ENCODE results near the gene ODF2L. TPM values are rescaled to one million over a fixed set of nuclear protein-coding genes. Genes with fewer than 3 reads are reported as not detected.

The ODF2L gene
- total RNA-seq, 1 donor from 2014 or later = 40.5 TPM

DNA sequence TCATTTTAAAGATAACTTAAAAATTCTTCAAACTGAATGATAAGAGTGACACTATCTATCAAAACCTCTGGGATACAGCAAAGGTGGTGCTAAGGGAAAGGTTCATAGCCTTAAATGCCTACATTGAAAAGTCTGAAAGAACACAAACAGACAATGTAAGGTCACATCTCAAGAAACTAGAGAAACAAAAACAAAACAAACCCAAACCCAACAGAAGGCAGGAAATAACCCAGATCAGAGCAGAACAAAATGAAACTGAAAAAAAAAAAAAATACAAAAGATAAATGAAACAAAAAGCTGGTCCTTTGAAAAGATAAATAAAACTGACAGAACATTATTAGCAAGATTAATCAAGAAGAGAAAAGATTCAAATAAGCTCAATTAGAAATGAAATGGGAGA is 6.8 kb downstream of the ODF2L start:
- intact Hi-C loops (cut with DNase I) = no loop called here
- Histone ChIP-seq H3K27me3 (no peaks in the 10 kb centered on the region), H3K9me3 (no peaks in the 10 kb centered on the region), H3K27ac (no peak overlapping the region), H3K4me1 (peaks cover 10% of the 10 kb centered on the region), H3K36me3 (no peaks in the 10 kb centered on the region), H3K4me3 (no peak overlapping the region)
- DNase-seq (ENCODE audit: extremely low spot score in 2 of 2) = no peak
- TF ChIP-seq POLR2AphosphoS5 (IDR thresholded peaks at IDR 0.05; ENCODE audit: insufficient read depth in 1 of 2, low read depth in 1 of 2) = no peak
- TF ChIP-seq POLR2A (IDR thresholded peaks at IDR 0.05) = no peak
- TF ChIP-seq, protein P1, sequence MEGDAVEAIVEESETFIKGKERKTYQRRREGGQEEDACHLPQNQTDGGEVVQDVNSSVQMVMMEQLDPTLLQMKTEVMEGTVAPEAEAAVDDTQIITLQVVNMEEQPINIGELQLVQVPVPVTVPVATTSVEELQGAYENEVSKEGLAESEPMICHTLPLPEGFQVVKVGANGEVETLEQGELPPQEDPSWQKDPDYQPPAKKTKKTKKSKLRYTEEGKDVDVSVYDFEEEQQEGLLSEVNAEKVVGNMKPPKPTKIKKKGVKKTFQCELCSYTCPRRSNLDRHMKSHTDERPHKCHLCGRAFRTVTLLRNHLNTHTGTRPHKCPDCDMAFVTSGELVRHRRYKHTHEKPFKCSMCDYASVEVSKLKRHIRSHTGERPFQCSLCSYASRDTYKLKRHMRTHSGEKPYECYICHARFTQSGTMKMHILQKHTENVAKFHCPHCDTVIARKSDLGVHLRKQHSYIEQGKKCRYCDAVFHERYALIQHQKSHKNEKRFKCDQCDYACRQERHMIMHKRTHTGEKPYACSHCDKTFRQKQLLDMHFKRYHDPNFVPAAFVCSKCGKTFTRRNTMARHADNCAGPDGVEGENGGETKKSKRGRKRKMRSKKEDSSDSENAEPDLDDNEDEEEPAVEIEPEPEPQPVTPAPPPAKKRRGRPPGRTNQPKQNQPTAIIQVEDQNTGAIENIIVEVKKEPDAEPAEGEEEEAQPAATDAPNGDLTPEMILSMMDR (IDR thresholded peaks at IDR 0.05) = no peak

DNA sequence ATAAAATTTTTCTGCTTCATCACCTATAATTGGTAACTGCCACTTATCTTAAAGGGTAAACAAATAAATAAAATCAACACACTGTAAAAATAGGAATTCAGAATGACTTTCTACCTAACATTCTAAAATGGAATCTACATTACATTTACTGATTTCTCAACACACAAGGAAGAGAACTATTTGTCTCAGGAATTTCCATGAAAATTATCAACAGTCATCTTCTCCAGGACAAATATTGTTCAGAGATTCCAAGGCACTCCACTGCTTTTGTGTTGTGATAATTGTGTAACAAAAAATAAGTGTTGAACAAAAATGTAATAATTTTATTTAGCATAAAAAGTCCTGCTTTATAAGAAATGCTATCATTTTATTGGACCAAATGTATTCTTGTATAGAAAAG is 7.3 kb downstream of the ODF2L start:
- Histone ChIP-seq H3K4me1 (peaks cover 6% of the 10 kb centered on the region), H3K4me3 (no peak overlapping the region), H3K27ac (no peak overlapping the region), H3K9me3 (no peaks in the 10 kb centered on the region), H3K36me3 (no peaks in the 10 kb centered on the region), H3K27me3 (no peaks in the 10 kb centered on the region)
- TF ChIP-seq, protein P1 (IDR thresholded peaks at IDR 0.05) = no peak
- TF ChIP-seq POLR2AphosphoS5 (IDR thresholded peaks at IDR 0.05; ENCODE audit: insufficient read depth in 1 of 2, low read depth in 1 of 2) (no peak), POLR2A (IDR thresholded peaks at IDR 0.05) (no peak)
- DNase-seq (ENCODE audit: extremely low spot score in 2 of 2) = no peak
- intact Hi-C loops (cut with DNase I) = no loop called here

DNA sequence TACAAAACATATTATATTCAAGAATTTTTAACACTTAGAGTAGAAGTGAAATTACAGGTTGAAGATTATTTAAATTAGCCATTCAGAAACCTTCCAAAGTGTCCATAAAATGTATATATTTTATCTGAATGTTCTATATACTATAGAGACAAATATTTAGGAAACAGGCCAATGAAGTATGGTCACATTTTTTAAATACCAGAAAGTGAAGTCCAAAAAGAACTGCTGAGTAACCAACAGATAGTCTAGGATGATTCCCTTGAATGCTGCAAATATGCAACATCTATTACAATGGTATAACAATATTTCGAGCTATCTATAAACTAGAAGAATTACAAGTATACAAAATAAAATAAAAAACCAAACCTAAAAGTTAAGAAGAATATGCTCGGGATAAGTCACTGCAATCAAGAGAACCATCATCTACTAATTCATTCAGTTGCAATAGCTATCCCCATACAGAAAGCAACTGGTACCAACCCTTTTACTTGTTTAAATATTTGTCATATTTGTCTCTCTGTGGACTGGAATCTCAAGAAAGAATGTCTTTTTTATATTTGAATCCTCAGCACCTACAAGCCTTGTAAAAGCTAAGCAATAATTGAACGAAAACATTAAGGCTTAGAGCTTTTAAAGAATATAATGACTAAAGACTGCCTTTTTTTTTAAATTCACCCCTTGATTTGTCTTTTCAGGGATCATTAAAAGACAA is 8.1 kb downstream of the ODF2L start:
- Histone ChIP-seq H3K27me3 (no peaks in the 10 kb centered on the region), H3K4me3 (no peak overlapping the region), H3K36me3 (no peaks in the 10 kb centered on the region), H3K4me1 (no peaks in the 10 kb centered on the region), H3K9me3 (no peaks in the 10 kb centered on the region), H3K27ac (no peak overlapping the region)
- DNase-seq (ENCODE audit: extremely low spot score in 2 of 2) = no peak
- intact Hi-C loops (cut with DNase I) = no loop called here
- TF ChIP-seq POLR2AphosphoS5 (IDR thresholded peaks at IDR 0.05; ENCODE audit: insufficient read depth in 1 of 2, low read depth in 1 of 2) (no peak), POLR2A (IDR thresholded peaks at IDR 0.05) (no peak)
- TF ChIP-seq, protein P1 (IDR thresholded peaks at IDR 0.05) = no peak

DNA sequence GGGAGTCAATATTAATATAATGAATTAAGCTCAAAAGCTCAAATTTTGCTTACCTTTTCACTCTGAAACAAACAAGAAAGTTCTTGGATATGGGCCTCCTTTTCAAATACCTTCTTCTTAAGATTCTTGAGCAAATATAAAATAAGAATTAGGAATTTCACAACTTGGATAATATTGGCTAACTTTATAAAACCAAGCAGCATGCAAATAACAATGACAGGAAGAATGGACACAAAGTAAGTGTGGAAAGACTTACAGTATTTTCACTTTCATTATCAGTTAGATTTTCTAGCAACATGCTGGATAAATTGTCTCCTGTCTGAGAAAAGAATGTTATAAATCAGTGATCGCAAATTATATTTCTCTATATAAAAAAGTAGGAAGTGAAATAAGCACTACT is 13.2 kb downstream of the ODF2L start:
- Histone ChIP-seq H3K27ac (no peak overlapping the region), H3K4me3 (no peak overlapping the region), H3K4me1 (no peaks in the 10 kb centered on the region), H3K36me3 (peaks cover 0 to 2% of the 10 kb centered on the region in 2 donors), H3K9me3 (no peaks in the 10 kb centered on the region), H3K27me3 (no peaks in the 10 kb centered on the region)
- no peak for DNase-seq (ENCODE audit: extremely low spot score in 2 of 2)
- intact Hi-C loops (cut with DNase I) = no loop called here
- TF ChIP-seq, protein P1 (IDR thresholded peaks at IDR 0.05) = no peak
- TF ChIP-seq POLR2AphosphoS5 (IDR thresholded peaks at IDR 0.05; ENCODE audit: insufficient read depth in 1 of 2, low read depth in 1 of 2) (no peak), POLR2A (IDR thresholded peaks at IDR 0.05) (no peak)

DNA sequence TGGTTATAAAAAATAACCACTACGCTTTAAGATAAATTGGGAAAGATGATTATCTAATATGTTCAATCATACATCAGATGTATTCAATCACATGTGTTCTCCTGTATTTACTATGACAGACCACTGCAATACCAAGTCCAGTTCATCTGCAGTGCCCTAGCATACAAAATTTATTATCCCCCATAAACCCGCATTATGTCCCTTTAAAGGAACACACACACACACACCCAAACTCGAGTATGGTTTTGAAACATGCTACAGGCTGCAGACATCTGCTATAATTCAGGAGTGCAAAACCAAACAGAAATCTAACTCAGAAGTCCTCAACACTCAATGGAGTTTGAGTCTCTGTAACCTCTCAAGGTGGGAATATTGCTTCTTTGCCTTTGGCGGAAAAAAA is 14.9 kb downstream of the ODF2L start:
- DNase-seq (ENCODE audit: extremely low spot score in 2 of 2) = no peak
- no peak overlapping the region for H3K27ac ChIP-seq

More for the DNA sequence above, 14.9 kb downstream of the ODF2L start:
- intact Hi-C loops (cut with DNase I) = no loop called here
- Histone ChIP-seq H3K4me3 (no peak overlapping the region), H3K4me1 (no peaks in the 10 kb centered on the region), H3K36me3 (peaks cover 0 to 5% of the 10 kb centered on the region in 2 donors), H3K27me3 (no peaks in the 10 kb centered on the region), H3K9me3 (no peaks in the 10 kb centered on the region)
- TF ChIP-seq POLR2A (IDR thresholded peaks at IDR 0.05) (no peak), POLR2AphosphoS5 (IDR thresholded peaks at IDR 0.05; ENCODE audit: insufficient read depth in 1 of 2, low read depth in 1 of 2) (no peak)
- TF ChIP-seq, protein P1 (IDR thresholded peaks at IDR 0.05) = no peak
